Stimulated activated CD4-positive, alpha-beta T cell treated with anti-CD3 and anti-CD28 coated beads, Interleukin-2, amount 100 ng/mL, for 24 hours (primary cell): ENCODE results near the gene MRPL46.

Source experiments
- DNase-seq, 2 donors: peaks; one replicate each; pipeline ENCODE4 v3.0.0-alpha.2; 2020

The MRPL46 gene

DNA sequence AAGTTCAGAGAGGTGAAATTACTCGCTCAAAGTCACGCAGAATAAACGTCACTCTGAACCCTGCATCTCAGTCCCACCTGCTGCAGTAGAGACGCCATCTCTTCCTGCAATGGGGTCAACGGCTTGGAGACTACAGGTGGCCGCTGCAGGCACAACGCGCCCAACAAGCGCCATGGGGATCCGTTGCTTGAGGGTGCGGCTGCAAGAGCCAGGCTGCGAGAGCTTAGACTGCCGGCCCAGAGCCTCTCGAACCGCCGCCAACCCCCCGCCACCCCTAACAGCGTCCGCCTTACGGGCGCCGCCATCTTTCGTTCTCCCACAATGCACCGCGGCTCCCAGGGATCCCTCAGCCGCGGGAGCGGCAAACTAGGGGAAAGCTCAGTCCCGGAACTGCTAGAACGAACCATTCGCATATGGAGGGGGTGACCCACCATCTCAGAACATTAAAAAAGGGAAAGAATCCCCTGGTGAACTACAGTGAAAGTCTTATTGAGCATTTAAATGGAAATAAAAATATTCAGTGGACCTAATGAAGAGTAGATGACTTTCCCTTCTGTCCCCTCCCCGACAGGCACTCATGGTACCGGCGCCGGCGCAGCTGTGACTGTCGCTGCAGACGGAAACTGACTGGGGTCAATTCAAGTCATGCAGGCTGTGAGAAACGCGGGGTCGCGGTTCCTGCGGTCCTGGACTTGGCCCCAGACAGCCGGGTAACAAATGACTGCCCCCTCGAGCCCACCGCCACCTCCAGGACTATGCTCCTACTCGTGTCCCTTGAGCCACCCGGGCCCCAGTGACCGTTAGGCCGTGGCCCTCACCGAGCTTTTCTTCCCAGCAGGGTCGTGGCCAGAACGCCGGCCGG, at the start of gene MRPL46, which contains the start of gene MRPS11:
TSS of gene MRPL46 (minus strand) at position 316 of the 862 bp plus-strand sequence. CDS start at position 305, 11 bp downstream.
TSS of gene MRPS11 (plus strand) at position 636 of the 862 bp plus-strand sequence. CDS start at position 646, 10 bp downstream.
- DNase-seq, result peak; percentile 92 to 94

DNA sequence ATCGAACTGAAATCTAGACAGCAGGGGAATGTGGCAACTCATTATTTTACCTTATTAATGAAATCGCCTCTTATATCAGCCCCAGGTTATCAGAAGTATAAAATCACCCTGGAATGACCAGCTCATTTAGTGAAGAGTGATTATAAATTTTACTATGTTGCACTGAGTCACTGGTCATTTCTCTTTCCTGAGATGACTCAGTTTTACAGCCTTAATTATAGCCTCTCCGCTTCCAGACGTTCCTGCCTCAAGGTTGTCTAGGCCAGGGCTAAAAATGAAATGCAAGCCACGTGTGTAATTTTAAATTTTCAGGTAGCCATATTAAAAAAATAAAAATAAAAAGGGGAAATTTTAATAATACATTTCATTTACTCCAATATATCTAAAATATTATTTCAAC, 46.0 kb upstream of the MRPL46 start:
- DNase-seq, result no peak

DNA sequence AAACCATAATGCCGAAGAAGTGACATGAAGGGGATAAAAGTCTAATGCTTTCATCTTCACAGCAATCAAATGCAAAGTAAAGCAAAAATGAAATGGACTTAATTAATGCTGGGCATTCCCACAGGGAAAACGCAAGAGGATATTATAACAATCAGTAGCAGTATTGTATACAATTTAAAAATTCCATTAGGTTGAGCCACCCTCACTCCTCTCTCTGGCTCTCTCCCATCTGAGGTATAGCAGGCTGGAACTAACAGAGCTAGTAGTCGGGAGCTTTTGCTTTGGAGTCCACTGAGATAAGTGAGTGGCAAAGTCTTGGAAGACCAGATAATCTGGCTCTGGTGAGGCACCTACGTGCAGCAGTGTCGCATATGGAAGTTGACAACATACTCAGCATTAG, 45.4 kb upstream of the MRPL46 start:
- DNase-seq, result no peak

DNA sequence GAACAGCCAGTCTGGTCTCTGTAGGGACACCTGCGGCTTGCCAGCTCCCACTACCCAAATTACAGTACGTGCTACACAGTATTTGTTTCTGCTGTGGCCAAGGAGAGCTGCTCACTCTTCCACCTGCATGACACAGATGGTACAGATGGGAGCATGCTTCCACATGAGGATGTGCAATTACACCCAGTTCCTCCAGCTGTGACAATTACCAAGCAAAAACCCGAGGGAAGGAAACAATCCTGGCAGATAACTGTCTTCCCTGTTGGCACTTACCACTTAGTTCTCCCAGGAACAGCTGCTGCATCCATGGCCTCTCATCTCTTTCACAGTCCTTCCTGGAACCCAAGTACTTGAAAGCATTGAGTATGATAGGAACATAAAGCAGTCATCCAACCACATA, 44.9 kb upstream of the MRPL46 start:
- no peak for DNase-seq

DNA sequence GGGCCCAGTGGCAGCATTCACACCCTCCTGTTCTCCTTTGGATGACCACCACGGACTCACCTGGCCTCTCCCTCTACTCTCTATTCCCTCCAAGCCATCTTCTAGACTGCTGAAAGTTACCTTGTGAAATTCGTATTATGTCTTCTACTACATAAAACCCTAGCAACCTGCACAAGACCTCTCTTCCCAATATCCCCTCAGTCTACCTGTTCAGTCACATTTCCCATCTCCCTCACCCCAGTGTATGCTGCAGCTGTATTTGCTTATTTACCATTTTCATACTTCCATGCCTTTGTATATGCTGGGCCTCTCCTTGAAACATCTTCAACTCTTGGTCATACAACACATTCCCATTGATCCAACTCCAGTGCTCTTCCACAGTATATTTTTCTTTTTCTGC, 44.0 kb upstream of the MRPL46 start:
- no peak for DNase-seq

DNA sequence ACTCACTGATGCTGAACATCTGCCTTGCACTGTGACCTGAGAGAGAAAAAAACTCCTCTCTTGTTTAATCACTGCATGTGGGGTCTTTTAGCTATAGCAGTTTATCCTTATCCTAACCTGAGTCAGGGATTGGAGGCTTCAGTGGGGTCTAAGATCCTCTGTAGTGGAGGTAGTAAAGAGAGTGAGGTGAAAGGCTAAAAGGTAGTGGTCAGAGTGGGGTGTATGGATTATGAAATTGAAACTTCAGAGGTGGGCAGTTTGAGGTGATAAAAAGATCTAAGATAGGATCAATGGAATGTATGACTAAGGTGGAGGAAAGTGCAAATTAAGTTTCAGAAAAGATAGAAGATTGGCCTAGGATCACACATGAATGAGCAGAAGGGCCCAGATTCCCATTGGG, 42.8 kb upstream of the MRPL46 start:
- DNase-seq, result no peak

DNA sequence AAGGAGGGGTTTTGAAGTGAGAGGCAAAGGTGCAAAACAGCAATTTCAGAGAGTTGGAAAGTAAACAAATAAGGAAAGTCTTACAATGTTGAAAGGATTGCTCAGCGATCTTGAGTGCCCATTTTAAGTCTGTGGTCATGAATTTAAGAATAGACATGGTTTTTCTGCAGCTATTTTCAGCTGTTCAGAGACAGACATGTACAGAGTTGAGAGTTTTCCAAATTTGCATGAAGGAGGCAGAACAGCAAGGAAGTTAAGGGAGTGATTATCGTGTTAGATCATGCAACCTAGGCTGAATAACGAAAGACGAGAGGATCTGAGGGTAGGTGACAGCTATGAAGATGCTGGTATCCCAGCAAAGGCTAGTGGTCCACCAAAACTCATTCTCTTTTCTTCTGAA, 42.1 kb upstream of the MRPL46 start:
- no peak for DNase-seq

DNA sequence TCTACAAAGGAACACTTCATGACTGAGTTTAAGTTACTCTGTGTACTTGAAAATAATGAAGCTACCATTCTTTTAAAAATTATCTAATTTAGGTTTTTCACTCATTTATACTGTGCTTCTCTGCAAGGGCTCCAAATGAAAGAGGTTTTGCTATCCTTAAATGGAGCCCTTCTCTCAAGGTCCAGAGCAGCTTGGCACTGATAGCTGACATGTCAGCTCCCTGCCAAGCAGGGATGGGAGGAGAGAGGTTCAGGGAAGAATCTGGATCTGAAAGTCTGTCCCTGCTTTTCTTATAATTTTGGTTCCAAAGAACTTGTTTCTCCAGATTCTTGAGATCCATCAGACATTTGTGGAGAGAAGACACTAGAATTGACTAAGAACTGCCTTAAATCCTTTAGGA, 39.4 kb upstream of the MRPL46 start:
- DNase-seq, result no peak

DNA sequence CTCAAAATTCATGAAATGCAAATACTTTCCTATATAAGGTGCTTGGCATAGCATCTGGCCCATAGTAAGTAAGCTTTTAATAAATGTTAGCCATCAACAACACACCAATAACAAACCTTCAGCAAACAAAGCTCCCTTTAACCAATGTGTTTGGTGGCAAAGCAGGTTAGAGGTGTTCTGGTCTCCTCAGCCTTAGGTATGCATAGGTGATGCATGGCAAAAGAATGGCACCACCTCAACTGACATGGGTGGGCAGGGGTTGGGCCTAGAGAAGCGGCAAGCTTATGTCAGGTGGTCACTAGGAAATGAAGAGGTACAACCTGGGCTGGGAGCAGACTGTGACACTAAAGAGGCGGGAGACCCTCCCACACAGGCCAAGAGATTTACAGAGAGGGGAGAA, 38.5 kb upstream of the MRPL46 start:
- DNase-seq, result no peak

DNA sequence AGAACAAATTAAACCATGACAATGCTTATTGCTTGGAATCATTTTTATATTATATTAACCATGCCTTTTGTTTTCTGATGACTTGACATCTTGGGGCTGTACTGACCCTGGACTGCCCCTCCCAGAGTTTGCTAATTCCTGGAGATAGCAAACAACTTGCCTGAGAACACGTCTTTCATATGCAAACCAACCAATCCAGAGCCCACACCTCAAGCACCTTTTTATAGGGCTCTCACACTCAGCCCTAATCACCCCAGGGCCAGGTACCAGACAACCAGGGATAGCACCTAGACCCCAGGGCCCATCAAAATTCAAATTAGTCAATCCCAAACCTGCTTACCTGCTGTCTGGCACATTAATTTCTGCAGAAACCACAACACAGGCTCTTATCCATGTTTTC, 37.3 kb upstream of the MRPL46 start:
- DNase-seq, result no peak

DNA sequence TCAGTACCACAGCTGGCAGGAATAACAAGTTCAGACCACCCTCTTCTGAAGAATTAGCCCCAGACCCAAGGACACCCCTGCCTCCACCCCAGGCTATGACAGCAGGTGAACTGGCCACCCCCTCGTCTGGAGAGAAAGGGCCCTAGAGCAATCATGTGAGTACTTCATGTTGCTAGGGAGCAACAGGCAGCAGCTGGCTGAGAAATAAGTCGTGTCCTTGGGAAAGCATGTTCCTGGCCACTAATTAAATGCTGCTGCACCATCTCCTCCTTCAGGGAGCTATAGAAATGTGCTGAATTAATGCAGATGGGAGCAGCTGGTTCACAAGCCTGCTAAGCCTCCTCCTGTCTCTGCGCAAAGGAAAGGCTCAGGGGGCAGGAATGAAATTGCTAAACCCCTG, 31.8 kb upstream of the MRPL46 start:
- no peak for DNase-seq

DNA sequence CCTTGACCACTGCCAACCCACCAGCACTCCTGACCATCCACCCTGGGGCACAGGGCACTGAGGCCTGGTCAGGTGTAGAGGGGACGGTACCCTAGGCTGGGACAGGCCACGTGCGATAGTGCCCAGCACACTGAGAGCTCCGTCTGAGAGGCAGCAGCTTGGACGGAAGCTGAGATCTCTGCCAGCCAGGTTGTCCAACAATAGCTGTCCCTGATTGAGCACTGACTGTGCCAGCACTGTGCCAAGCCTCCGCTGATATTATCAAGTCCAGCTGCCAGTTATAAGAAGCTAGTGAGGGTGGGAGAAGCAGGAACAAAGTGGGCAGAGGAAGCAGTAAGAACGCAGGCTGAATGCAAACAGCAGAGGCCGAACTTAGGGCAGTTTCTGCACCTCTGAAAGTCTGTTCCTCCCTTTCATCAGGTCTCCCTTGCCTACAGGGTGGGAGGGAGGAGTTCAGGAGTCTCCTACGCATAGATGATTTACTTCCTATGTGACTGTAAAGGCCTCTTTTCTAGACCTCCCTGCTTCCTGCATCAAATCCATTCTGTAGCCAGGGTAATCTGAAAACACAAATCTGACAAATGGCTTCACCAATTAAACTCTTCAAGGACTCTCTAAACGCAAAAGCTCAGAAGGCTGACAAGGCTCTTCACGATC, 30.0 kb upstream of the MRPL46 start:
- no peak for DNase-seq

DNA sequence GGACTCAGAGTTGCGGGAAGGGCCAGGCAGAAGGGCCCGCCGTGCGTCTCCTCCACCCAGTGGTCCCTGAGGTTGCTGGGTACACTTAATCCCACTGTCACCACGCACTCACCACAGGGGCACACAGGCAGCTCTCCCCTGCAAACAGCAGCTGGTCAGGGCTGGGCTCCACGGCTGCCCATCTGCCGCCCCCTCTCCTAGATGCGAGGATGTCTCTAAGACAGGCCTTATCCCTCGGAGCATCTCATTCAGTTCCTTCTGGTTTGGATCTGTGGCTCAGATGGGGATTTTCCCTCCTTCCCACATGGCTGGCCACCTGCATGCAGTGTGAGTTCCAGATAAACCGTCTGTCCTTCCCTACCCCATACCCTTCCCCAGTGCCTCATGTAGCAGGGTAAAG, 26.7 kb upstream of the MRPL46 start:
- DNase-seq, result no peak

DNA sequence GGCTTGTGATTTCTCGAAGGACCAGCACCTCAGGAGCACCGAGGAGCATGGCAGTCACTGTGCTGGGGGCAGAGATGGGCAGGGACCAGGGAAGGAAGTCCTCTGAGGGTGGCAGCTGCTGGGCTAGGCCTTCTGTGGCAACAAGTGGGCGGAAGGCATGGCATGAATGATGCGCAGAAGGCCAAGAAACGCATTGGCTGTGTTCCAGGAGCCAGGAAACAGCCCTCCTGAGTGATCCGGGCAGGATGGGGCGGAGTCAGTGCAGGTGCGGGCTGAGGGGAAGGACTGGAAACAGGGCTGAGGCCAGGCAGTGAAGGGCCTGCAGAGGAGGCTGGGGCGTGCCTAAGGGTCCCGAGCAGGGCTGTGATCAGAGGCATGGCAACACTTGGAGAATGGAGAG, 24.0 kb upstream of the MRPL46 start:
- no peak for DNase-seq

DNA sequence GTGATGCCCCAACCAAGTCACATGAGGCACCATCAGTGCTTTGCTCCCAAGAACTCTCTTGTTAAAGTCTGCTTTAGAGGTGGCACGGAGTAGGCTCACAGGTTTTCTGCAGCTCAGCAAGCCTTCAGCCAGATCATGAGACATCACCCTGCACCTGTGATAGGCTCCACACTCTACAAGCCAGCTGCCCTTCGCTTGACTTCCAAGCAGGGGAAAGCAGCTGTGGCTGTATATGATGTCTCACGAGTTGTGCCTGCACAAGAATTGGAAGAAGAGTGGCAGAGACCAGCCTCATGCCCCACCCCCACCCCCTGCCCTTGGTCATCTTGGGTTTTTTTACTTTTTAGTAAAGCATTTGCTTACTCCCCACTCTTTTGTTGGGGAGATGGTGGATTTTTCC, 22.8 kb upstream of the MRPL46 start:
- DNase-seq, result no peak

DNA sequence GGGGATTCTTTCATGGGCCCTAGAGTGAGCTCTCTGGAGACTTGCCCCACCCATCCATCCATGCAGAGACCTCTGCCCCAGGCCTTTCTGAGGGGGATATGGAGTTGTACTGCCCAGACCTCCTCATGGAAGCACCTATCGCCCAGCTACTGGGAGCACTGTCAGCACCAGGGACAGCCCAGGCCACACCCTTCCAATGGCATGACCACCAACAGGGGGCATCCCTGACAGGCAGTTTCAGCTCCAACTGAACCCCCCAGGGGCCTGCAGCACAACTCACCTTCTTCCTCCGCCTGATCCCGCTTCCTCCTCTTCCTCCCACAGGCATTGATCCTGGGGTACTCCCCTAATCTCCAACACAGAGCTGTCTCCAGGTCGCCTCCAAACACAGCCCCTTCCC, 22.1 kb upstream of the MRPL46 start:
- DNase-seq, result no peak

DNA sequence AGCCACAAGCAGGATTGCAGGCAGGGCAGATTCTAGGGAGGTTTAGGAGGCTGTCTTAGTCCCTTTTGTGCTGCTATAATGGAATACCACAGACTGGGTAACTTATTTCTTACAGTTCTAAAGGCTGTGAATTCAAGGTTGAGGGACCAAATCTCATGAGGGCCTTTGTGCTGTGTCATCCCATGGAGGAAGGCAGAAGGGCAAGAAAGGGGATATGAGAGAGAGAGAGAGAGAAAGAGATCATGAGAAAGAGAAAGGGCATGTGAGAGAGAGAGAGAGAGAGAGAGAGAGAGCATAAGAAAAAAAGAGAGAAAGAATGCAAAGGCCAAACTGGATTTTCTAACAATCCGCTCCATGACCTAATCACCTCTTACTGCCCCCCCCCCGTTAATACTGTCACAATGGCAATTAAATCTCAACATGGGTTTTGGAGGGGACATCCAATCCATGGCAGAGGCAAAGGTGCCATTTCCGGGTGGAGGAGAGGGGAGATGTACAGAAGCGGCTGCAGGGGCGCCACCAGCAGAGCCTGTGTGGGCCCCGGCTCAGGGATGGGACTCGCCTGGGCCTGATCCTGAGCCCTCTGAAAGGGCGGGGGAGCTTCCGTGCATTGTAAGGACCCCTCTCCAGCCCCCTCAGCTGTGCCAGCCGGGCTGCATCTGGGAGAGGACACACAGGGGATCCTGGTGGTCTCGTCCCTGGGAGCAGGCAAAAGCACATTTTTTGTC, 20.8 kb upstream of the MRPL46 start:
- DNase-seq, result no peak

DNA sequence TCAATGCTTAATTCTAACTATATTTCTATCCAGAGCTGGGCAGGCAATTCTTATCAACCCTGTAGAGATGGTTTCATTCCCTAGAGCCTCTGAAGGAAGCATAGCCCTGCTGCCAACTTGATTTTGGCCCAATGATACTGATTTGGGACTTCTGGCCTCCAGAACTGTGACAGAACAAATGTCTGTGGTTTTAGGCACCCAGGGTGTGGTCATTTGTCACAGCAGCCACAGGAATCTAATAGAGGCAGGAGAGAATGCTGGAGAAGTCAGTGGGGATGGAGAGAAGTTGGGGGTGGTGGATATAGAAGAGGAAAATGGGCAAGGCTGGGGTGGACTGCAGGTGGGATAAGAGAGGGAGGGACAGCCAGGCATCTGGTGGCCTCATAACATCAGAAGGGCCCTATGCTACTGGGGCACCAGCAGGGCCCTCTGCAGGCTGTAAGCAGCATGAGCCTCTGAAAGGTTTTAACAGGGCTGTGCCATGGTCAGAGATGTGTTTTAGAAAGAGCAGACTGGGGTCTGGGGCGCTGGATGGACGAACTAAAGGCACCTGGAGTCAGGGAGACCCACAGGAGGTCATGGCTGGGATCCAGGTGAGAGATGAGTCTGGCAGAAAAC, 20.1 kb upstream of the MRPL46 start:
- no peak for DNase-seq

DNA sequence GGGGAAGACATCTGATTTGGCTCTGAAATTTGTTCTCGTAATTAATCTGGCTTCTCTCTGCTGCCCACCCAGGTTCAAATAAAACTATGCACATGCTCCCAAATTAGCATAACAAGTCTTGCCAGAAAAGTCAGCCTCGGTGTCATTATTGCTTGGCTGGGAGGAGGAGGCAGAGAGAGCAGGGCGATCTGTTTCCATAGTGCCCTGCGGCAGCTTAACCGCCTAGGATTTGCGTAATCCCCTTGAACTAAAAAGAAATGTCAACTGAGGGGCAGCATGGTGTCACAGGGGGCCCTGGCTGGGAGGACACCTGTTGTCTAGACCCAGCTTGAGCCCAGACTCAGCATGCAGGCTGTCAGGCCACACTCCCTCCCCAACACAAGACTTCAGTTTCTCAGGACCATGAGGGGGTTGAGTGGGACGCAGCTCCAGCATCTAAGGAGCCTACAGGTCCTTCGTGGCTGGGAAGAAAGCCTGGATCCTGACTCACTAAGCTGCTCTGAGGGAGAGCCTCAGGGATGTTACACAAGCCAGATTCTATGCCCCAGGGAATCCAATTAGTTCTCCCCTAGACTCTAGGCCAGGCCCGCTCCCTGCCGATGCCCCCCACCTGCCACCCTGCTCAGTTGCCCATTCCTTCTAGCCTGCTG, 17.6 kb upstream of the MRPL46 start:
- DNase-seq, result no peak

DNA sequence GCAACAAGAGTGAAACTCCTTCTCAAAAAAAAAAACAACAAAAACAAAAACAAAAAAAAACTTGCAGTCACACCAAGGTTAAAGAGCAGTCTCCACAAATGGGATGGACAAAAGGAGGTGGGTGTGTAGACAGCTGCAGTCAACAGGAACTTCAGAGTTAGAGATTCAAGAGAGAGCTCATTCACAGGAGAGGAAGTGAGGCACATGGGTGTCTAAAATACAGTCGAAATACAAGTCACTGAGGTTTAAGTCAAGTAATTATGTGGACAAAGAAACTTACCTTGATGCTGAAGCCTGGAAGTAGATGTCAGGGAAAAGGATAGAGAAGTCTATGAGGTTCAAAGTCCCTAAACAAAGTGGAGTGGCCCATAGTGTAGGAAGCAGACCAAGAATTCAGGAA, 15.1 kb upstream of the MRPL46 start:
- no peak for DNase-seq

DNA sequence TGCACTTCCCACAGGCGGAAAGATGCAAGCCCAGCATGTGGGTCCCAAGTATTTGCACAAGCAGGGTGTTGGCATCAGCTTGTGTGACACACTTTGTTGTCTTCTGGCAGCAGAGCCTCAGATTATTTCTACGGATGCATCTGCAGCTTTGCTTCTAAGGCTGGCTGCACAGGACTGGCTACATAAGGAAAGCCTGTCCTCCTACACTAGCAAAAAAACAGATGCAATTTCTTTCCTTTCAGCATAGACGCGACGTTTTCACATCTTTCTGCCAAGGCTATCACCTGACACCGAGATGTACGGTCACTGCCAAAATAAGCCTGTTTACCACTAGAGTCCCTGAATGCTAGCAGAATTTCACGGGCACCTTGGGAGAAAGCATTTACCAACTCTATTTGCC, 13.8 kb upstream of the MRPL46 start:
- DNase-seq, result no peak

DNA sequence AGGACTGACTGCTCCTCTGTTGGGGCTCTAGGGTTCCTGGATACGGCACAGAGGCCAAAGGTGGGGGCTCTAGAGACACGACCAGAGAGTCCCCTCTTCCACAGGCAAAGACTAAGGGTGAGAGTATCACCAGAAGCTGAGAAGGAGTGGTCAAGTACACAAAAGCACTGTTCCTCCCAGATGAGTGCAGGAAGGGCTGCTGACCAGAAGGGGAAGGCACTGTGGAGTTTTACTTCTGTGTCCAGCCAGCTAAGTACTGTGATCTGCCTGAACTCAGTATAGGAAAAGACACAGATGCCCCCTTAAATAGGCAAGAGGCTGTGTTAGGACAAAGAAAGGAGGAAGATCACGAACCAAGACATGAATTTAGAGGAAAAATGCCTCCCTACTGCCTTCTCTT, 12.0 kb upstream of the MRPL46 start:
- DNase-seq, result no peak

DNA sequence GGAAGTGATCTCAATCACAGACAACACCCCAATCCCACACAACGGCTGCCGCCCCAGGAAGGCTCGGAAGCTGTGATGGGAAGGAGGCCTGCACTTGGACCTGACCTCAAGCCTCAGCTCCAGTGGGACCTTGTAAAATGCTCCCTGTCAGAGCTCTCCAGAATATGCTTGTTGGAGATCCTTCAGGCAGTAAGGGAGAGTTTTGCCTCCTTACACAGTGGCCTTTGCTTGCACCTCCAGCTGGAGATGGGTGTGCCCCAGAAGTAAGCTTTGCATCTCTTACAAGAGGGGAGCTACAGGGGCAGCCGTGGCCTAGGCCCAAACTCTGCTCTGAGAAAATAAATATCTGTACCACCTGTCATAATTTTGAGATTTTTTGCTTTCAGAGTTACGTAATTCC, 10.7 kb upstream of the MRPL46 start:
- no peak for DNase-seq
